ENCODE measurements around the gene BBIP1.

GRCh38 chr10:110912374-110912773 lies 6.6 kb downstream of the BBIP1 start:
- TF ChIP-seq TCF4 (CRISPR knock-in tag; IDR thresholded peaks at IDR 0.05; ENCODE audit: borderline replicate concordance) (peak; percentile 62), TSHZ2 (CRISPR knock-in tag; IDR thresholded peaks at IDR 0.05) (0 out of 2 replicates have a peak, but pooled peaks have one; percentile 30), ZNF70 (CRISPR knock-in tag; IDR thresholded peaks at IDR 0.05) (no peak), PATZ1 (CRISPR knock-in tag; IDR thresholded peaks at IDR 0.05; ENCODE audit: borderline replicate concordance) (no peak; the same call in 1 of the 2 replicates), CSRNP3 (CRISPR knock-in tag; IDR thresholded peaks at IDR 0.05) (no peak), ESRRG (CRISPR knock-in tag; IDR thresholded peaks at IDR 0.05) (no peak), OSR1 (CRISPR knock-in tag; IDR thresholded peaks at IDR 0.05) (no peak), BACH2 (CRISPR knock-in tag; IDR thresholded peaks at IDR 0.05; ENCODE audit: borderline replicate concordance) (no peak), ZFP3 (CRISPR knock-in tag; IDR thresholded peaks at IDR 0.05) (no peak), ZFP30 (CRISPR knock-in tag; IDR thresholded peaks at IDR 0.05) (no peak)

Data from SK-N-SH treated with all-trans-retinoic acid at 6 μM for 48 hours (cell line).